Purkinje cell (primary cell): ENCODE measurements around the gene HLA-DRB1. TPM values are rescaled to one million over a fixed set of nuclear protein-coding genes. Genes with fewer than 3 reads are reported as not detected.

Experiments used
- polyA plus RNA-seq: library from polyadenylated mRNA; unstranded; fragments of >200 nt; fragmentation: Nextera tagmentation; gene quantifications from 2 replicates; pipeline ENCODE4 v1.2.1, GENCODE V29; 2014

The HLA-DRB1 gene
- polyA plus RNA-seq, result not detected in 2 replicates

GRCh38 chr6:32589596-32590449 lies at the start of gene HLA-DRB1:
Gene HLA-DRB1, minus strand, starts transcription at chr6:32589848. Its CDS starts 106 bp downstream, at chr6:32589742.

GRCh38 chr6:32637219-32637880 lies 47.7 kb upstream of the HLA-DRB1 start, which contains the start of gene HLA-DQA1:
Gene HLA-DQA1, plus strand, starts transcription at chr6:32637406. Its CDS starts 53 bp downstream, at chr6:32637459.

GRCh38 chr6:32529697-32530430 lies 59.8 kb downstream of the HLA-DRB1 start, which contains the start of gene HLA-DRB5:
Gene HLA-DRB5, minus strand, starts transcription at chr6:32530287. Its CDS starts 63 bp downstream, at chr6:32530224.

Other genes starting within 250 kb of the HLA-DRB1 start
- gene TSBP1, start 217.9 kb downstream of the HLA-DRB1 start, polyA plus RNA-seq, result not detected in 2 replicates
- gene BTNL2, start 182.7 kb downstream of the HLA-DRB1 start, polyA plus RNA-seq, result not detected in 2 replicates
- 1.1 TPM in 1 of 2 replicates, not detected in the other for gene HLA-DRA, start 150.0 kb downstream of the HLA-DRB1 start, polyA plus RNA-seq
- gene HLA-DRB5, start 59.6 kb downstream of the HLA-DRB1 start, polyA plus RNA-seq, result not detected in 2 replicates
- not detected in 2 replicates for gene HLA-DQA1, start 47.6 kb upstream of the HLA-DRB1 start, polyA plus RNA-seq
- 1.0 TPM in 1 of 2 replicates, not detected in the other for gene HLA-DQB1, start 76.8 kb upstream of the HLA-DRB1 start, polyA plus RNA-seq
- gene HLA-DQA2, start 151.5 kb upstream of the HLA-DRB1 start, polyA plus RNA-seq, result not detected in 2 replicates
- not detected in 2 replicates for gene HLA-DQB2, start 173.7 kb upstream of the HLA-DRB1 start, polyA plus RNA-seq
- gene HLA-DOB, start 227.2 kb upstream of the HLA-DRB1 start, polyA plus RNA-seq, result not detected in 2 replicates
- gene TAP2, start 248.9 kb upstream of the HLA-DRB1 start, polyA plus RNA-seq, result 4.2 and 4.7 TPM in 2 replicates